RWPE1 (cell line): ENCODE measurements around the gene BNC2.

Experiments used
- CTCF ChIA-PET: fragments of 350-600 bp; sonication (Branson Sonifier 250); formaldehyde crosslinking; extraction: SDS; loops from one replicate; lab custom pipeline; 2021; lab: Yijun Ruan, JAX
- POLR2A ChIA-PET: fragments of 400-600 bp; formaldehyde crosslinking; extraction: SDS; loops from one replicate; lab custom pipeline; 2020; ENCODE audit warnings: antibody characterized with exemption; ENCODE audit not compliant: low non-redundant PET; lab: Yijun Ruan, JAX
- DNase-seq: peaks from one replicate; pipeline ENCODE4 v3.0.0; 2012; ENCODE audit warnings: low spot score
- H3K27ac ChIP-seq: fragments of 450-650 bp; 2 replicates; pipeline ENCODE4 v1.5.1; 2017
- CTCF ChIP-seq: fragments of 450-650 bp; conservative IDR thresholded peaks from 2 replicates; pipeline ENCODE4 v1.5.1; 2017; ENCODE audit warnings: low read depth, mild to moderate bottlenecking

BNC2 gene

GRCh38 chr9:16869882-16870595 is 431 bp downstream of the BNC2 start:
- ChIA-PET CTCF (interaction anchor here (0.6 kb wide), 1 partner anchor 28 kb away, joined by 3 read pairs; no protein-coding TSS in a partner anchor), POLR2A (no interaction called here)
- no peak for DNase-seq
- TF ChIP-seq CTCF = no peak
- no peak overlapping the region for H3K27ac ChIP-seq

GRCh38 chr9:16869131-16869881 is 1.2 kb downstream of the BNC2 start:
- ChIA-PET POLR2A (no interaction called here), CTCF (interaction anchor here (0.6 kb wide), 1 partner anchor 54 kb away, joined by 4 read pairs; no protein-coding TSS in a partner anchor)
- DNase-seq = no peak
- H3K27ac ChIP-seq = no peak overlapping the region
- no peak for TF ChIP-seq CTCF

- POLR2A ChIA-PET = no interaction called here
Observed at GRCh38 chr9:16868701-16869100, 1.8 kb downstream of the BNC2 start.

GRCh38 chr9:16867576-16868311 is 2.7 kb downstream of the BNC2 start:
- ChIA-PET POLR2A (no interaction called here), CTCF (no interaction called here)
- H3K27ac ChIP-seq = no peak overlapping the region
- DNase-seq = no peak
- no peak for TF ChIP-seq CTCF

More at GRCh38 chr9:16868701-16869100, 1.8 kb downstream of the BNC2 start:
- DNase-seq = no peak
- CTCF ChIA-PET = interaction anchor here (0.6 kb wide), 1 partner anchor 54 kb away, joined by 4 read pairs; no protein-coding TSS in a partner anchor
- no peak overlapping the region for H3K27ac ChIP-seq
- no peak for TF ChIP-seq CTCF

GRCh38 chr9:16866587-16866986 is 3.9 kb downstream of the BNC2 start:
- POLR2A ChIA-PET = no interaction called here
- CTCF ChIA-PET = interaction anchor here (0.7 kb wide), 1 partner anchor 49 kb away, joined by 3 read pairs; no protein-coding TSS in a partner anchor
- TF ChIP-seq CTCF = no peak
- no peak for DNase-seq
- H3K27ac ChIP-seq = no peak overlapping the region
